ENCODE results near the gene DOC2B. TPM values are rescaled to one million over a fixed set of nuclear protein-coding genes. Genes with fewer than 3 reads are reported as not detected.

DOC2B gene
- 2.9 TPM for total RNA-seq
- 4.4 TPM for polyA plus RNA-seq
- long read RNA-seq, donor 1, result 0 reads
- long read RNA-seq, donor 2, result 0 reads
- long read RNA-seq, donor 3, result 0 reads
- long read RNA-seq, donor 4, full-length matches to known transcripts, result 1 of 1 reads
- long read RNA-seq, donor 4, partial matches to known transcripts, result 0 of 1 reads
- long read RNA-seq, donor 4, other reads (novel, unspliced or antisense), result 0 of 1 reads
- long read RNA-seq, donor 5, full-length matches to known transcripts, result 1 of 1 reads
- long read RNA-seq, donor 5, partial matches to known transcripts, result 0 of 1 reads
- long read RNA-seq, donor 5, other reads (novel, unspliced or antisense), result 0 of 1 reads
- long read RNA-seq, donor 6, full-length matches to known transcripts, result 1 of 1 reads
- long read RNA-seq, donor 6, partial matches to known transcripts, result 0 of 1 reads
- long read RNA-seq, donor 6, other reads (novel, unspliced or antisense), result 0 of 1 reads
- long read RNA-seq, donor 7, result 0 reads
- long read RNA-seq, donor 8, result 0 reads
- long read RNA-seq, donor 9, full-length matches to known transcripts, result 1 of 1 reads
- long read RNA-seq, donor 9, partial matches to known transcripts, result 0 of 1 reads
- long read RNA-seq, donor 9, other reads (novel, unspliced or antisense), result 0 of 1 reads
- long read RNA-seq, donor 10, full-length matches to known transcripts, result 2 of 2 reads
- long read RNA-seq, donor 10, partial matches to known transcripts, result 0 of 2 reads
- long read RNA-seq, donor 10, other reads (novel, unspliced or antisense), result 0 of 2 reads

GRCh38 chr17:181245-182049, at the start of gene DOC2B:
DOC2B (minus strand) TSS chr17:181650; CDS start chr17:181479, 171 bp downstream.
- 5% methylated on average over 120 of the region's 120 CpGs for WGBS
- Histone ChIP-seq H3K27me3 (ENCODE audit: control insufficient read depth in 2 of 2, insufficient read depth in 1 of 2, low read length in 1 of 2) (peaks cover 38 to 74% of the 10 kb centered on the region in 2 donors), H3K27ac (ENCODE audit: low read depth in 1 of 2, low read length in 1 of 2) (no peak within 1 kb of the TSS), H3K4me3 (ENCODE audit: low read length in 2 of 2) (peak within 1 kb of the TSS in 1 of 2 donors; percentile 15), H3K4me1 (ENCODE audit: control insufficient read depth in 2 of 2, insufficient read depth in 2 of 2, low read length in 2 of 2) (peaks cover 0 to 2% of the 10 kb centered on the region in 2 donors), H3K36me3 (ENCODE audit: control insufficient read depth in 2 of 2, insufficient read depth in 2 of 2, low read length in 1 of 2) (no peaks in the 10 kb centered on the region), H3K9me3 (ENCODE audit: control insufficient read depth in 2 of 2, insufficient read depth in 1 of 2, low read length in 1 of 2) (no peaks in the 10 kb centered on the region)
- DNase-seq (ENCODE audit: low read depth in 6 of 9, low spot score in 9 of 9), result no peak

GRCh38 chr17:230395-230770, 48.9 kb upstream of the DOC2B start:
- no peak overlapping the region for H3K4me3 ChIP-seq (ENCODE audit: low read length in 2 of 2)
- H3K27me3 ChIP-seq (ENCODE audit: control insufficient read depth in 2 of 2, insufficient read depth in 1 of 2, low read length in 1 of 2), result peaks cover 2 to 24% of the 10 kb centered on the region in 2 donors
- H3K27ac ChIP-seq (ENCODE audit: low read depth in 1 of 2, low read length in 1 of 2), result no peak overlapping the region
- no peak for DNase-seq (ENCODE audit: low read depth in 6 of 9, low spot score in 9 of 9)
- H3K36me3 ChIP-seq (ENCODE audit: control insufficient read depth in 2 of 2, insufficient read depth in 2 of 2, low read length in 1 of 2), result no peaks in the 10 kb centered on the region
- 92% methylated on average over 7 of the region's 7 CpGs for WGBS
- H3K9me3 ChIP-seq (ENCODE audit: control insufficient read depth in 2 of 2, insufficient read depth in 1 of 2, low read length in 1 of 2), result peaks cover 0 to 5% of the 10 kb centered on the region in 2 donors
- H3K4me1 ChIP-seq (ENCODE audit: control insufficient read depth in 2 of 2, insufficient read depth in 2 of 2, low read length in 2 of 2), result no peaks in the 10 kb centered on the region

- H3K4me3 ChIP-seq (ENCODE audit: low read length in 2 of 2), result no peak overlapping the region
- 94% methylated on average over 15 of the region's 15 CpGs for WGBS
- H3K4me1 ChIP-seq (ENCODE audit: control insufficient read depth in 2 of 2, insufficient read depth in 2 of 2, low read length in 2 of 2), result no peaks in the 10 kb centered on the region
- peaks cover 0 to 5% of the 10 kb centered on the region in 2 donors for H3K9me3 ChIP-seq (ENCODE audit: control insufficient read depth in 2 of 2, insufficient read depth in 1 of 2, low read length in 1 of 2)
- H3K36me3 ChIP-seq (ENCODE audit: control insufficient read depth in 2 of 2, insufficient read depth in 2 of 2, low read length in 1 of 2), result no peaks in the 10 kb centered on the region
- DNase-seq (ENCODE audit: low read depth in 6 of 9, low spot score in 9 of 9), result no peak
- peaks cover 2 to 19% of the 10 kb centered on the region in 2 donors for H3K27me3 ChIP-seq (ENCODE audit: control insufficient read depth in 2 of 2, insufficient read depth in 1 of 2, low read length in 1 of 2)
- no peak overlapping the region for H3K27ac ChIP-seq (ENCODE audit: low read depth in 1 of 2, low read length in 1 of 2)
Measured at GRCh38 chr17:229709-230394, 48.4 kb upstream of the DOC2B start.

- Histone ChIP-seq H3K4me1 (ENCODE audit: control insufficient read depth in 2 of 2, insufficient read depth in 2 of 2, low read length in 2 of 2) (no peaks in the 10 kb centered on the region), H3K27ac (ENCODE audit: low read depth in 1 of 2, low read length in 1 of 2) (no peak overlapping the region), H3K9me3 (ENCODE audit: control insufficient read depth in 2 of 2, insufficient read depth in 1 of 2, low read length in 1 of 2) (no peaks in the 10 kb centered on the region), H3K27me3 (ENCODE audit: control insufficient read depth in 2 of 2, insufficient read depth in 1 of 2, low read length in 1 of 2) (peaks cover 0 to 12% of the 10 kb centered on the region in 2 donors), H3K4me3 (ENCODE audit: low read length in 2 of 2) (no peak overlapping the region), H3K36me3 (ENCODE audit: control insufficient read depth in 2 of 2, insufficient read depth in 2 of 2, low read length in 1 of 2) (no peaks in the 10 kb centered on the region)
- WGBS, result 80% methylated on average over 8 of the region's 8 CpGs
- DNase-seq (ENCODE audit: low read depth in 6 of 9, low spot score in 9 of 9), result no peak
Measured at GRCh38 chr17:228951-229708, 47.7 kb upstream of the DOC2B start.

GRCh38 chr17:227946-228615, 46.6 kb upstream of the DOC2B start:
- H3K27ac ChIP-seq (ENCODE audit: low read depth in 1 of 2, low read length in 1 of 2), result no peak overlapping the region
- H3K27me3 ChIP-seq (ENCODE audit: control insufficient read depth in 2 of 2, insufficient read depth in 1 of 2, low read length in 1 of 2), result peaks cover 0 to 5% of the 10 kb centered on the region in 2 donors
- H3K9me3 ChIP-seq (ENCODE audit: control insufficient read depth in 2 of 2, insufficient read depth in 1 of 2, low read length in 1 of 2), result no peaks in the 10 kb centered on the region
- H3K36me3 ChIP-seq (ENCODE audit: control insufficient read depth in 2 of 2, insufficient read depth in 2 of 2, low read length in 1 of 2), result no peaks in the 10 kb centered on the region
- DNase-seq (ENCODE audit: low read depth in 6 of 9, low spot score in 9 of 9), result no peak
- 86% methylated on average over 19 of the region's 19 CpGs for WGBS
- H3K4me3 ChIP-seq (ENCODE audit: low read length in 2 of 2), result no peak overlapping the region
- no peaks in the 10 kb centered on the region for H3K4me1 ChIP-seq (ENCODE audit: control insufficient read depth in 2 of 2, insufficient read depth in 2 of 2, low read length in 2 of 2)

GRCh38 chr17:227078-227945, 45.9 kb upstream of the DOC2B start:
- WGBS, result 84% methylated on average over 15 of the region's 15 CpGs
- no peak for DNase-seq (ENCODE audit: low read depth in 6 of 9, low spot score in 9 of 9)
- Histone ChIP-seq H3K4me1 (ENCODE audit: control insufficient read depth in 2 of 2, insufficient read depth in 2 of 2, low read length in 2 of 2) (no peaks in the 10 kb centered on the region), H3K4me3 (ENCODE audit: low read length in 2 of 2) (no peak overlapping the region), H3K9me3 (ENCODE audit: control insufficient read depth in 2 of 2, insufficient read depth in 1 of 2, low read length in 1 of 2) (no peaks in the 10 kb centered on the region), H3K27me3 (ENCODE audit: control insufficient read depth in 2 of 2, insufficient read depth in 1 of 2, low read length in 1 of 2) (peaks cover 0 to 3% of the 10 kb centered on the region in 2 donors), H3K27ac (ENCODE audit: low read depth in 1 of 2, low read length in 1 of 2) (no peak overlapping the region), H3K36me3 (ENCODE audit: control insufficient read depth in 2 of 2, insufficient read depth in 2 of 2, low read length in 1 of 2) (no peaks in the 10 kb centered on the region)

Data from thymus (tissue), 14 donors.